Stimulated activated CD8-positive, alpha-beta memory T cell treated with anti-CD3 and anti-CD28 coated beads, Interleukin-15, amount 100 ng/mL, for 1 hour (primary cell): ENCODE results near the gene RNF40.

Source experiments
- DNase-seq: peaks from one replicate; pipeline ENCODE4 v3.0.0-alpha.2; 2020; ENCODE audit warnings: low read depth

Gene RNF40

DNA sequence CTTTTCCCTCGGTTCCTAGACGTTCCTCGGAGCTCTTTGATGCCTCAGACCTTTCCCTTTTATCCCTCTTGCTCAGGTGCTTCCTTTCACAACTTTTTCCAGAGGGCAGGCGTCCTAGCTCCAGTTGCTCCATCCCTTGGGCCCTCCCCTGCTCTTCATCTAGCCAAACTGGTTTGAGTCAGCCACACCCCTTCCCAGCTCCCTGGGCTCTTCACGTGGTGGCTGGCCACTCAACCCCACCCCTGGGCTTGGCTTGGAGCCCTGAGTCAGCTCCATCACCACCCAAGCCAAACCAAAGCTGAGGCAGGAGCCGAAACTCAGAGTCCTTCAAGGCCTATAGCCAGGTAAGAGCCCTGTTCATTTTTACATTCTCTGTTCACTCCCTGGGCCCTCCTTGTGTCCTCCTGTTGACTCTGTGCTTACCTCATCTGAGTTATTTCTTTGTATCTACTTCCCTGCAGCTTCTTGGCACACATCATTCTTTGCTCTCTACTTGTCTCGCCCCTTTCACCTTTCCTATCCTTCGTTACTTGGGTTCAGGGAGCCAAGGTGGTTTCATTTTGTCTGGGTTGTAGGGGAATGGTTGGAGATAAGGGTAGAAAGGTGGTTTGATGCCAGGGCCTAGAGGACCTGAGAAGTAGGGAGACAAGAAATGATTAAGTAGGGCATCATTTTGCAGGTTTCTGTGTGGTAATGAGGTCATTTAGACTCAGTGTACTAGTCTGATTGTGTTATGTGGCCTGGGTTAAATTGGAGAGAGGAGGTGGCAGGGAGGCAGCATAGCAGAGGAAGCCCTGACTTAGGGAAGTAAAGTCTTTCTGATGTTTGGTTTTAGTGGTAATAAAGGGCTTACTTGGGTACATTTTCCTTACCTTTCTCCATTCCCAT lies 21.5 kb upstream of the RNF40 start:
- DNase-seq, result no peak

DNA sequence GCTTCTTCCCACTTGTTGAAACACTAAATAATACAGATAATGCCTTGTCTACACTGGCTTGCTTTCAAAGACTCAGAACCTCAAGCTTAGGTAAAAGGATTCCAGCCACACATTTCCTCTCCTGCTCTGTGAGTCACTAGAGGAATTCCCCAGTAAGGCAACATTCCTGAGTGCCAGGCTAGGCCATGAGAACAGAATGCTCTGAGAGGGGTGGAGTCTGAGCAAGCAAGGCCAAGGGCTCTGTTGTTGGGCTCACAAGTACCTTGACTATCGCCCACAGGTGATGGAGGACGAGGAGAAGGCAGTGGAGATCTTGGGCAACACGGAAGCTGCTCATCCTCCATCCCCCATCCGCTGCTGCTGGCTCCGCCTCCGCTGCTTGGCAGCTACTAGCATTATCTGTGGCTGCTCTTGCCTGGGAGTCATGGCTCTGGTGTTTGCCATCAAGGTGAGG lies 20.6 kb upstream of the RNF40 start:
- no peak for DNase-seq

DNA sequence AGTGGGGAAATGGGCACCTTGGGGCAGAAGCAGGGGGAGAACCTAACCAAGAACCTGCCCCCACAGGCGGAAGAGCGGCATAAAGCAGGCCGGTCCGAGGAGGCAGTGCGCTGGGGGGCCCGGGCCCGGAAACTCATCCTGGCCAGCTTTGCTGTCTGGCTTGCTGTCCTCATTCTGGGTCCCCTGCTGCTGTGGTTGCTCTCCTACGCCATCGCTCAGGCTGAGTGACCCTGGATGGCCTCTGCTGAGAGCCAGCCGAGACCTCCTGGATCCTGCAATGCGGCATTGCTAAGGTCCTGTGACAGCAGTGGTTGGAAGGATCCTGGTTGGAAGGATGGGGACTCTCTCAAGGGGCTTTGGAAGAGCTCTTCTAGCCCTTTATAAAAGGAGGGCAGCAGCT lies 18.4 kb upstream of the RNF40 start:
- no peak for DNase-seq

DNA sequence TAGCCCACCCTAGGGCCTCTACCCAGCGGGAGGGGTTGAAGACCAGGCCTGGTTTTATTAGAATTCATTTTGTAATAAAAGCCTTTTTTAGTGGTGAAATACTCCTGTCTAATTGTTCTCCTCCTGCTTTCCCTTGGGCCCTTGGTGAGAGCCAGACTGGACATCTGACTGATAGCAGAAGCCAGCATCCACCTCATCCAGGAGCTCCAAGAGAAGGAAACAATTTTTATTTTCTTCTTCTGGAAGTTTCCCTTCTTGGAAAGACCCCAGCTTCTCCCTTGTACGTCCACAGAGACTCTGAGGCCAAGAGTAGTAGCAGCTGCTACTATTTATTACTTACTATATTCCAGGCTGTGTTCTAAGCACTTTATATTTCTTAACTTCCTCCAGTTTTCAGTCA lies 17.9 kb upstream of the RNF40 start:
- DNase-seq, result no peak

DNA sequence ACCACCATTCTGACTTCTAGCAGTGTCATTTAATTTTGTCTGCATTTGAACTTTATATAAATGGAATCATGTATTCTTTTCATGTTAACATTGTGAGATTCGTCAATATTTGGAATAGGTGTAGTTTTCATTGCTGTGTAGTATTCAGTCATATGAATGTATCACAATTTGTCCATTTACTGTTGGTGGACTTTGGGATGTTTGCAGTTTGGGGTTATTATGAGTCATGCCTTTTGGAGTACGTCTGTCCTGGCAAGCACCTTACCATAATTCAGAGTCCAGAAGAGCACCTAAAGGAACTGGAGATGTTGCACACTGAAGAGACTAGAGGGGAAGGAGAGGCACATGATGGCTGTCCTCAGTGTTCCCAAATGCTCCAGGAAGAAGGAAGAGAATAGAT lies 17.0 kb upstream of the RNF40 start:
- DNase-seq, result no peak

DNA sequence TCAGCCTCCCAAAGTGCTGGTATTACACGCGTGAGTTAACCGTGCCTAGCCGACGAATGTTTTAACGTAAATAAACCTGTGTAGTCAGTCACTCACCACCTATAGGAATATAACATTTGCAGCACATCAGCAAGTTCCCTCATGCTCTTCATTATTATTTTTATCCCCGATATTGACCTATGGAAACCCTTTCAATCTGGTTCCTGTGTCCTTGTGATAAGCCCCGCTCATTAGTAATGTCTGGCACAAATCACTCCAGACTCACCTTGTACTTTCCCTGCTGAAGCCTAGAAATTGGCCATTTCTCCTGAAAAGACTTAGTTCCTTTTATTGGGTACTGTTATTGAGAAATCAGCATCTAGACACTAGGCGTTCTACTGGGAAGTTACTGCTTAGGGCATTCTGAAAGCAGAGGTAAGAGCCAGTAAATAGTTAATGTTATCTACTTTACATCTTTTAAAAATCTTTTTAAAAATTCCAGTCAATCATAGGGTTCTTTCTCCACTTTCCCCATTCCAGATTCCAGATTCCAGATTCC lies 15.4 kb upstream of the RNF40 start:
- DNase-seq, result no peak

DNA sequence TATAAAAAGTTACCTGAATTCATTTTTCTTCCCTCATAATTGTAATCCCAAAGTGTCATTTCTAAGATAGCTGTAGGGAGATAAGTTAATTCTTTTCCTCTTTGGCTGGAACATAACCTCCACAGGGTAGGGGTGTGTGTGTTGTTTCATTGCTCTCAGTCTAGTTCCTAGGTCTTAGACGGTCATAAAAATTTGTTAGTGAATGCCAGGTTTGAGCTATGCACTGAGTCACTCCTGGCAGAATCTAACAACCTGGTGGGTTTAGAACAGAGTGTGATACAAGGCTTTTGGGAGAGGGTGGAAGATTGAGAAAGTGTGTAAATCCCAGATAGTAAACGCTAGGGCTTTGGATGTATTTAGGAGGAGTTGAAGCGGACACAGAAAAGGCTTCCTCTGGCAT lies 14.8 kb upstream of the RNF40 start:
- DNase-seq, result no peak

DNA sequence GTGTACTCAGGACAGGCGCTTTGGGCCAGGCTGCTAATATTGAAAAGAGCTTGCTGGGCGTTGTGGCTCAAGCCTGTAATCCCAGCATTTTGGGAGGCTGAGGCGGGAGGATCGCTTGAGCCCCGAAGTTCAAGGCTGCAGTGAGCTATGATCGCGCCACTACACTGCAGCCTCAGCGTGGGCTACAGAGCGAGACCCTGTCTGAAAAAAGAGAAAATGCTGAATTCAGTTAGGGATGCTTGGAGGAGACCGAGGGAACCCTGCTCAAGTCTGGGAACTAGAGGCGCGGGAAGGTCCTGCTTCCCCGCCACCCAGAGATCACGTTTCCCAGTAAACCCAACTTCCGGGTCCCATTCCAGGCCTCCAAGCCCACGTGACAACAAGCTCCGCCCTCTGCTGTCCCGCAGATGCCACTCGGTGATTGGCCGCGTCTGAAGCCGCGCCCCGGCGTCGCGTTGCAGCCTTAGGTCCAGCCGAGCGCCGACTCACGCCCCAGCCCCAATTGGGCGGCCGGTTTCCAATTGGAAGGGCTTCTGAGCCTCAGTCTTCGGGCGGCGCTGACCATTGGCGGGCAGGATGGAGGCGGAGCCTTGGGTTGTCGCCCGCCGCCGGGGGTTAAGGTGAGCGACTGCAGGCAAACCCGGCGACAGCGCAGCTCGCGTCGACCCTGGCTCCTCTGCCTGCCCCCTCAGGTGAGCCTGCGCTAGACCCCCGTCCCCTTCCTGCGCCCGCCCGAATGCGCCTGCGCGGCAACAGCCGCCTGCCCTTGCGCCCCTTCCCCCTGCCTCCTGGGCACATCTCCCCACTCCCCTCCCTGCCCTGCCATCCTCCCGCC lies 14.1 kb upstream of the RNF40 start, which contains the start of gene PHKG2:
Gene PHKG2, plus strand, starts transcription at position 627 of the 835 bp plus-strand sequence. CDS start 396 bp downstream, outside the sequence.
- peak; percentile 84 for DNase-seq

DNA sequence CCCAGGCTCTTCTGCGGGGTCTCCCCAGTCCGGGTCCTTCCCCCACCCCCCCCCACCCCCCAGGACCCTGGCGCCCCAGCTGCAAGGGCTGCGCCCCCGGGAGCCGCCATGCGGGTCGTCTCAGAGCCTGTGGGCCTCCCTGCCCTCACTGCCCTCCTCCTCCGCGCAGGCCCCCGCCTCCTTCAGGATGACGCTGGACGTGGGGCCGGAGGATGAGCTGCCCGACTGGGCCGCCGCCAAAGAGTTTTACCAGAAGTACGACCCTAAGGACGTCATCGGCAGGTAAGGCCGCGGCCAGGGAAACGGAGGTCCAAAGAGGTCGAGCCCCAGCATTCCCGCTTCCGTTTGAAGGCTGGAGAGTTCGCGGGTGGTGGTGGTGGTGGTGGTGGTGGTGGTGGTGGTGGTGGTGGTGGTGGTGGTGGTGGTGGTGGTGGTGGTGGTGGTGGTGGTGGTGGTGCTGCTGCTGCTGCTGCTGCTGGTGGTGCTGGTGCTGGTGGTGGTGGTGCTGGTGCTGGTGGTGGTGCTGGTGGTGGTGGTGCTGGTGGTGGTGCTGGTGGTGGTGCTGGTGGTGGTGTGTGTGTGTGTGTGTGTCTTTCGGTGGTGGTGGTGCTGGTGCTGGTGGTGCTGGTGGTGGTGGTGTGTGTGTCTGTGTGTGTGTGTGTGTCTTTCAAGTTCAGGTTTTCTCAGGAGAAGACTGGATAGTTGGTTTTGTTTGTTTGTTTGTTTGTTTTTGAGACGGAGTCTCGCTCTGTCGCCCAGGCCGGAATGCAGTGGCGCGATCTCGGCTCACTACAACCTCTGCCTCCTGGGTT lies 13.3 kb upstream of the RNF40 start:
- no peak for DNase-seq

DNA sequence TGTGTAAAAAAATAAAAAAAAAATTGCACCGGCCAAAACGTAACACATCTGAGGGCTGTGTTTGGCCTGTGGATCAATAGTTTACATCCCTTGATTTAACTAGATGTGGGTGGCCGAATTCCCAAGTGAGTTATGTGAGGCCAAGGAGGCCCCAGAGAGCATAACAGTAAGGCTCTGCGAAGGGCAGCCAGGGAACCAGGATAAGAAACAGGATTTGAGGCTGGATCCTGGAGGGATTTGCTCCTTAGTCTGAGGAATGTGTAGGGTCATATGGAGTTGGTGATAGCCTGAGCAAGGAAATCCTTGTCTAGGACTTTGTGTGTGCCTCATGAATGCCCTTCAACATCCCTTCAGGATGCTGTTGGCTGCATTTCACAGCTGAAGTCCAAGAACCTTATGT lies 11.9 kb upstream of the RNF40 start:
- no peak for DNase-seq

DNA sequence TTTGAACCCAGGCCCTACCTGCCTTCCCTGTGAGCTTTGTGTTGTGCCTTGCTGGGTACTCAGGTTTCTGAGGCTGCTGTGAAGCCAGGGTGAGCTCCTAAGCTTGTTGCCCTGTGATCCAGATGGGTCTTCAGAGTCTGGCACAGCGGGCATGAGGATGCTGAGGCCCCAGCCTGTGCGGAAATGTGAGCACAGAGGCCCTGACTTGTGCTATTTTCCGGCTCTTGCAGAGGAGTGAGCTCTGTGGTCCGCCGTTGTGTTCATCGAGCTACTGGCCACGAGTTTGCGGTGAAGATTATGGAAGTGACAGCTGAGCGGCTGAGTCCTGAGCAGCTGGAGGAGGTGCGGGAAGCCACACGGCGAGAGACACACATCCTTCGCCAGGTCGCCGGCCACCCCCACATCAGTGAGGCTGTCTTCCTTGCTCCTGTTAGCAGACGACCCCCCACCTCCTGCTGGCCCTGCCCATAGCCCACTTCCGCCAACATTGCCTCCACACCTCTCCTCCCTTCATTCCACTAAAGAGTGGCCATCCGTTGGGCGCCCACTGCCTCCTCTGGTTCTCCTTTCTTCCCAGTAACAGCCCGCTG lies 11.2 kb upstream of the RNF40 start:
- DNase-seq, result no peak

DNA sequence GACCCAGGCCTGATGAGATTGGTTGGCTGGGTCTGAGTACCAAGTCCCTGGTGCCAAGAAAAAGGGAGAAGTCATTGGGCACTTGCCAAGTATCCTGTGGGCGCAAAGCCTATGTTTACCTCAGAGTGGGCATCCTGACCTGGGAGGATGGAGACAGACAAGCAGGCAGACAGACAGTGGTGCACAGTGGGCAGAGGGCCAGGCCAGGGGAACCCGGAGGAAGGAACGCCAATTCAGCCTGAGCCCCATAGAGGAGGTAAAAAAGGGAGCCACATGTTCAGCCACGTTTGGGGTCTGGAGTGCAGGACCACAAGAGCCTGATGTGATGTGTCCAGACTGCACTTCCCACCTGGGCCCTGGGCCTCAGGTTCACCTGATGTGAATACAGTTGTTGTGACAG lies 8.5 kb upstream of the RNF40 start:
- no peak for DNase-seq

DNA sequence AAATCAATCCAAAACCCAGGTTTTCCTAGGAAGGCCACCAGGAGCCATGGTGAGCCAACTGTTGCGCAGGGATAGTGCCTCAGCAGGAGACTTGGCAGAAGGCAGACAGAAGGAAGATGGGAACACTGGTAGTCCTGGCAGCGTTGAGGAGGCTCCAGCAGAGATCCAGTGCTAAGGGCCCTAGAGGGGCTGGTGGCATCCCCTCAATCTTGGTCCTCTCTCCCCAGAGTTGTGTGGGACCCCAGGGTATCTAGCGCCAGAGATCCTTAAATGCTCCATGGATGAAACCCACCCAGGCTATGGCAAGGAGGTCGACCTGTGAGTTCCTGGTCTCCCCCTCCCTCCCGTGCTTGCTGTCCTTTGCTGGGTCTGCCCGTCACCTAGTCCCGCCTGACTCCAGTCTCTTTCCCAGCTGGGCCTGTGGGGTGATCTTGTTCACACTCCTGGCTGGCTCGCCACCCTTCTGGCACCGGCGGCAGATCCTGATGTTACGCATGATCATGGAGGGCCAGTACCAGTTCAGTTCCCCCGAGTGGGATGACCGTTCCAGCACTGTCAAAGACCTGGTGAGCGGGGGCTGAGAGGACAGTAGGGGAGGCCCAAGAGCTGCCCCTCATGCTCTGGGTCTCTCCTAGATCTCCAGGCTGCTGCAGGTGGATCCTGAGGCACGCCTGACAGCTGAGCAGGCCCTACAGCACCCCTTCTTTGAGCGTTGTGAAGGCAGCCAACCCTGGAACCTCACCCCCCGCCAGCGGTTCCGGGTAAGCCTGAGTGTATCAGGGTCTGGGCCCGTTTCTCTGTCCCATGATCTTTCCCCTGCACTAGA lies 6.0 kb upstream of the RNF40 start:
- no peak for DNase-seq

DNA sequence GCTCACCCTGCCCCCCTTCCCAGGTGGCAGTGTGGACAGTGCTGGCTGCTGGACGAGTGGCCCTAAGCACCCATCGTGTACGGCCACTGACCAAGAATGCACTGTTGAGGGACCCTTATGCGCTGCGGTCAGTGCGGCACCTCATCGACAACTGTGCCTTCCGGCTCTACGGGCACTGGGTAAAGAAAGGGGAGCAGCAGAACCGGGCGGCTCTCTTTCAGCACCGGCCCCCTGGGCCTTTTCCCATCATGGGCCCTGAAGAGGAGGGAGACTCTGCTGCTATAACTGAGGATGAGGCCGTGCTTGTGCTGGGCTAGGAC lies 5.4 kb upstream of the RNF40 start:
- DNase-seq, result no peak

DNA sequence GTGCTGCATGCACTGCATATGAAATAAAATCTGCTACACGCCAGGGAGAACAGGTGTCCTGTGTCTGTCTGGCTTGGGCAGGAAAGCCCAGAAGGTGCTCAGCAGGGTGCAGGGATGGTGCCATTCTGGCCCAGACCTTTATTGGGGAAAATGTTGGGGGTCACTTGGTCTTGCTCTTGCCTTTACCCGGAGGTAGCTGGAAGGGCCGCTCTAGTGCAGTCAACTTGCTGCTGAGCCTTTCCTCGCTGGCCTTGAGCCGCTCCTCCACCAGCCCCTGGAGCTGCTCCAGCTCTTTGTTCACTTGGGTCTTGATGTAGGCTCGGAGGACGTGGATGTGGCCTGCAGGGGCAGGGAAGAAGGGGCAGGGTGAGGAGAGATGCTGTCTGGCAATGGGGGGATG lies 4.8 kb upstream of the RNF40 start:
- no peak for DNase-seq

DNA sequence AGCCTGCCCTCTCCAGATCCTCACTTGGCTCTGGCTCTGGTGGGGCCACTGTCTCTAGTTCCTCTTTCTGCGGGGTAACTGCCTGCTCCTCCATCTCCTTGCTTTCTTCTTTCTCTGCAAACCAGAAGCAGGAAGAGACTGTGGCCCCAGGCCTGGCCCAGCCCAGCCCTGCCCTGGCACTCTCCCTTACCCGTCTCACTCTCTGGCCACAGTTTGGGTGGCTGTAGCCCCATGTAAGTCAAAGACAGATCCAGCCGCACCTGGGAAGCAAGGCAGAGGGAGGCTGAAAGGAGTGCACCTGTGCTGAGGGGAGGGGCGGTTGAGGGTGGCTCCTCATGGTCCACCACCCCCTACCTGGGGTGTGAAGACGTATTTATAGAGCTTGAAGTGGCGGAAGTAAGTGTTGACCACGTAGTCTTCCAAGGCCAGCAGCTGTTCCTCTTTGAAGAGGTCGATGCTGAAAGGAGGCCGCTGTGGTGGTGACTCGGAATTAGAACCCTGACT lies 3.1 kb upstream of the RNF40 start:
- DNase-seq, result no peak

DNA sequence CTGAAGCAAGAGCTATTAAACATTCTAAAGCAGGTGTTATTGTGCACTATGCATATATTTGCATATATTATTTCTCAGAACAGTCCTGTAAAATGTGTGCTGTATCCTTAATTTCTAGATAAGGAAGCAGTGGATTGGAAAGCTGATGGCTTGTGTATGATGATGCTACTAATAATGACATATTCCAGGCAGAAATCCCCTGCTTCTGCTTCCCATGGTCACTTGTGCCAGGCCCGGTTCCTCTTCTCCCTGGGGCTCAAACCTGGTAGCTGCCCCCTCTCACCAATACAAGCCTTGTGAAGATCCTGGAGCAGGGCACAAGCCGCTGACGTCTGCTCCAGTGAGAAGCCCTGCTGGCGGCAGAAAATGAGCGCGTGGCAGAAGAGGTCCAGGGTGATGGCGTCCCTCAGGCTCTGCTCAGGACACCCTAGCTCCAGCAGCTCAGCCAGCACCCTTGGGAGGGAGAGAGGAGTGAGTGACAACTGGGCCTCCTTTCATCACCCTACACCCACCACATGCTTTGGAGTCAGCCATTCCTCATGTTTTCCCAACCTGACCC lies 2.0 kb upstream of the RNF40 start:
- no peak for DNase-seq

DNA sequence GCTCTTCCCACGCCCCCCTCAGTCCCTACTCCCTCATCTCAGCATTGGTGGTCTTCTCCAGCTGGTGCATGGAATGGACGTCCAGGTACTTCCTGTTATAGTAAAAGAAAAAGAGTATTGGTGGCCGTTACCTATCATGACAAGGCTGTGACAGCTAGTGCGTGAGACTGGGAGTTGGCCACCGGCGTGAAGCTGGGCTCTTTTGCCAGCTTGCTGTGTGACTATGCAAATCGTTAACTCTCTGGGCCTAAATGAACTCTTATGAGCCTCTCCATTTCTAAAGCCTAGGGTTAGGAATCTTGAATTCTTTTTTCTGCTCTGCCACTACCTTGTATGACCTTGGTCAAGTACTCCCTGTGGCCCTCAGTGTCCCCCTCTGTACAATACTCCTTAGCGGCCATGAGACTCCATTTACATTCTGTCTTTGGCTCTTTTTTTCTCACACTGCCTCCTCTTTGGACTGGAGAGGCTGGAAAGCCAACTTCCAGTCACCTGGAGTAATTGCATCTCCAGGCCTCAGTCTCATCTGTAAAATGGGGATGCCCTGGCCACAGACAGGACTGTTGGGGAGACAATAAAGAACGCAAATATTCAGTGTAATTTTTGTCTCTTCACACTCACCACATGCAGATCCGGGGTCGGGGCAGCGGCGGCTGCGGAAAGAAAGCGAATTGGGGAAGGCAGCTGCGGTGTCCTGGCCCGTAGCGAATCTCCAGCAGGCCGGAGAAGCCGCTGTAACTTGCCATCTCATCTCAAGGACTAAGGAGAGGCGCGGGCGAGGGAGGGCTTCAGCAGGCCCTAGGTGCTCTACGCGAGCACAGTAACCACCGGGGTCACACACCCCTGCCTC lies 1.3 kb upstream of the RNF40 start:
- DNase-seq, result no peak

DNA sequence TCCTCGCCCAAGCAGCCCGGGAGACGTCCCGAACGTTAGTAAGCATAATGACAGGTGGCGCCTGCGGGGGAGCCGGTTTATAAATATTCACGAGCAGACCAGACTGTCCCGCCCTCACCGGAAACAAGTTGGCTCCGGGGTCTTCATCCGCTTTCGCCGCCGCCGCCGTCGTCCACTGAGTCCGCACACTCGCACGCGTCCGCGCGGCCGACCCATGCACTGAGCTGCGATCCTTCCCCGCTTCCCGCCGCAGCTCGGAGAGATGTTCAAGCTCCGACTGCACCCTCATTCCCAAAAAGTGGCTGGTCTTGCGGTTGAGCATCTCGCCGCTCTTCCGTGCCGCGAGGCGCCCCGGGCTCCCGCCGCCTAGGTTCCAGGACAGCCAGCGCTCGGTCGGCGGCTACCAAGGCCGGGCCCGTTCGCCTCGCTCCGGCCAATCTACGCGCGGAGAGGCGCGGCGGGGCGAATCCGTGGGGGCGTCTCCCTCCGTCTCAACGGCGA lies 645 bp upstream of the RNF40 start:
- no peak for DNase-seq
